Psoas muscle (tissue), 8 donors: ENCODE data around the gene TKTL1. TPM values are rescaled to one million over a fixed set of nuclear protein-coding genes. Genes with fewer than 3 reads are reported as not detected.
"Not testable (repeated sequence)": the region's sequence is repeated elsewhere in the genome, so short reads cannot be mapped to it uniquely, and the experiment has no call there.

Experiments
- ATAC-seq, 4 donors: fragments of 200-7000 bp; cut with Tn5 transposase; one replicate each; pipeline ENCODE4 v1.9.1; 2020; ENCODE audit warnings: moderate library complexity in 3 of 4, mild to moderate bottlenecking in 2 of 4
- DNase-seq, 2 donors: peaks; one replicate each; pipeline ENCODE4 v3.0.0-alpha.2; 2020
- H3K27ac ChIP-seq: fragments of 200-600 bp; one replicate; pipeline ENCODE4 v1.8.0; 2022
- H3K27me3 ChIP-seq, 3 donors: fragments of 200-600 bp in 1 of 3; one replicate each; pipeline versions ENCODE4 v1.6.1 to v1.8.0; 2013 to 2022; ENCODE audit warnings: low read length in 2 of 3, mild to moderate bottlenecking in 2 of 3, moderate library complexity in 1 of 3; ENCODE audit not compliant: insufficient read depth in 3 of 3
- H3K36me3 ChIP-seq, 2 donors: fragments of 200-600 bp in 1 of 2; one replicate each; pipeline versions ENCODE4 v1.6.1 to v1.8.0; 2013 to 2022; ENCODE audit warnings: low read depth in 1 of 2, mild to moderate bottlenecking in 1 of 2, moderate library complexity in 1 of 2; ENCODE audit not compliant: insufficient read depth in 1 of 2
- H3K4me1 ChIP-seq: fragments of 200-600 bp; one replicate; pipeline ENCODE4 v1.8.0; 2022
- H3K4me3 ChIP-seq: fragments of 200-600 bp; one replicate; pipeline ENCODE4 v1.8.0; 2022; ENCODE audit warnings: mild to moderate bottlenecking
- H3K9me3 ChIP-seq: fragments of 200-600 bp; one replicate; pipeline ENCODE4 v1.8.0; 2022
- WGBS, 3 donors: extraction: QIAGEN DNeasy Blood & Tissue Kit; methylation state at CpG; one replicate each; pipeline versions ENCODE4 v1.1.6 to v1.1.7; 2013; 5-methylcytosine and 5-hydroxymethylcytosine counted together
- intact Hi-C, 2 donors: fragments of 100-400 bp; cut with DNase I; formaldehyde crosslinking; loops; one replicate each; pipeline versions ENCODE4 v1.11.0 to v1.14.2; 2022
- polyA plus RNA-seq, 3 donors: library from polyadenylated mRNA; stranded (reverse); fragments of 200-250 nt; gene quantifications; one replicate each; pipeline ENCODE4 v1.2.3, GENCODE V29; 2013
- total RNA-seq, 4 donors: library from RNA; stranded (reverse); fragmentation: NEBNext Ultra II Directional in 2 of 4; extraction: Animal tissue kit (Norgen Biotek cat#: 25700) in 2 of 4; gene quantifications; one replicate each; pipeline versions ENCODE4 v1.2.1 to v1.2.4, GENCODE V29; 2021 to 2023
- TF ChIP-seq, protein P1 (sequence below): fragments of 200-600 bp; IDR thresholded peaks from one replicate; pipeline ENCODE4 v1.8.0; 2022; ENCODE audit warnings: antibody characterized with exemption
- donor health status: healthy with polysubstance abuse.
- donor health status: DM: no; HTN: no; CAD: no; lungs with moderate emphysema.
- donor health status: Bipolar disorder and iron deficiency.
- donor health status: healthy.
- donor health status: DM: yes; HTN: yes; CAD: no.
- donor health status: DM: no; HTN: no; CAD: no.
- donor health status: DM: no; HTN: no; CAD: no.
- donor health status: DM: yes; HTN: yes; CAD: no.

TKTL1 gene
- total and polyA plus RNA-seq, 7 donors, result 0.19 to 0.52 (median 0.28) TPM; not detected in 1

DNA sequence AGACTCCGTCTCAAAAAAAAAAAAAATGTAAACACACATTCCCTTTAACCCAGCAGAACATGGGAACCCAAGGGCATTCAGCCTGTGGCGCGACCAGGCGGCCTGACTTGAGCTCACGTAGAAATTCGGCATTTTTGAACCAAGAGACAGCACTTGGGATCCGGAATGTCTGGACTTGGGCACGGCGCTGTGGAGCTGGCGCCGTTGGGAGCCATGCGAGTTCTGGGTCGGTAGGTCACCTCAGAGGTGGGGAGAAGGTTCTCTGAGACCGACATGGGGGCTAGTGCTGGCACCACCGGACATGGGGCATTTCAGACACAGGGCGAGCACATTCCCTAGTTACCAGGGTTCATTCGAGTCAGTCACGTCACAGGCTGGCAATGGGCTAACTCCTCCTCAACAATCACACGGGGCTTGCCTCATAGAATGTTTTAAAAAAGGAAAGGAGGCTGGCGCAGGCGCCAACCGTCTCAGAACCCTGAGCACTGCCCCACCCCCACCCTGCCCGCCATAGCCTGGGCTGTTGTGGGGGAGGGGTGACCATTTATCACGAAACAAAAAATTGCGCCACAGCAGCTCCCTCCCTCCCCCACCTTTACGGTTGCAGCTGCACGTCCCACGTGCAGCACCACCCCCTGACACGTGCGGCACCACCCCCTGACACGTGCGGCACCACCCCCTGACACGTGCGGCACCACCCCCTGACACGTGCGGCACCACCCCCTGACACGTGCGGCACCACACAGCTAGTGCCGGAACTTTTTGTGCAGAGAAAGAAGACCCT, 612 bp upstream of the TKTL1 start, which contains the start of gene TEX28:
Gene TEX28, minus strand, starts transcription at position 334 of the 784 bp plus-strand sequence. CDS start 3,007 bp downstream, outside the sequence.
- no peaks in the 10 kb centered on the region for H3K4me1 ChIP-seq
- no peak for ATAC-seq
- H3K36me3 ChIP-seq, result no peaks in the 10 kb centered on the region
- TF ChIP-seq, protein P1, sequence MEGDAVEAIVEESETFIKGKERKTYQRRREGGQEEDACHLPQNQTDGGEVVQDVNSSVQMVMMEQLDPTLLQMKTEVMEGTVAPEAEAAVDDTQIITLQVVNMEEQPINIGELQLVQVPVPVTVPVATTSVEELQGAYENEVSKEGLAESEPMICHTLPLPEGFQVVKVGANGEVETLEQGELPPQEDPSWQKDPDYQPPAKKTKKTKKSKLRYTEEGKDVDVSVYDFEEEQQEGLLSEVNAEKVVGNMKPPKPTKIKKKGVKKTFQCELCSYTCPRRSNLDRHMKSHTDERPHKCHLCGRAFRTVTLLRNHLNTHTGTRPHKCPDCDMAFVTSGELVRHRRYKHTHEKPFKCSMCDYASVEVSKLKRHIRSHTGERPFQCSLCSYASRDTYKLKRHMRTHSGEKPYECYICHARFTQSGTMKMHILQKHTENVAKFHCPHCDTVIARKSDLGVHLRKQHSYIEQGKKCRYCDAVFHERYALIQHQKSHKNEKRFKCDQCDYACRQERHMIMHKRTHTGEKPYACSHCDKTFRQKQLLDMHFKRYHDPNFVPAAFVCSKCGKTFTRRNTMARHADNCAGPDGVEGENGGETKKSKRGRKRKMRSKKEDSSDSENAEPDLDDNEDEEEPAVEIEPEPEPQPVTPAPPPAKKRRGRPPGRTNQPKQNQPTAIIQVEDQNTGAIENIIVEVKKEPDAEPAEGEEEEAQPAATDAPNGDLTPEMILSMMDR, result no peak
- no peaks in the 10 kb centered on the region for H3K27me3 ChIP-seq
- intact Hi-C loops, result no loop called here
- no peak within 1 kb of the TSS for H3K27ac ChIP-seq
- 88 to 91% (median 90%) methylated on average over 34 to 39 of the region's 39 CpGs for WGBS, 3 donors
- H3K4me3 ChIP-seq, result no peak within 1 kb of the TSS
- no peak for DNase-seq
- H3K9me3 ChIP-seq, result no peaks in the 10 kb centered on the region

DNA sequence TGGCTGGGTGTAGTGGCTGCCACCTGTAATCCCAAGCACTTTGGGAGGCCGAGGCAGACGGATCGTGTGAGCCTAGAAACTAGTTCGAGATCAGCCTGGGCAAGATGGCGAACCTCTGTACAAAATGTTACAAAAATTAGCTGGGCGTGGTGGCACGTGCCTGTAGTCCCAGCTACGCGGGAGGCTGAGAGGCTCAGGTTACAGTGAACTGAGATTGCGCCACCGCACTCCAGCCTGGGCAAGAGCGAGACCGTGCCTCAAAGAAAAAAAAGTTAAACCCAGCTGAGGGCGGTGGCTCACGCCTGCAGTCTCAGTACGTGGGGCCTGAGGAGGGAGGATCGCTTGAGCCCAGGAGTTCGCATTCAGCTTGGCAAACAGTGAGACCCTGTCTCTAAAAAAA, 1.1 kb downstream of the TKTL1 start:
- Histone ChIP-seq H3K9me3 (no peaks in the 10 kb centered on the region), H3K27ac (no peak overlapping the region), H3K4me1 (no peaks in the 10 kb centered on the region), H3K36me3 (no peaks in the 10 kb centered on the region), H3K4me3 (no peak overlapping the region), H3K27me3 (no peaks in the 10 kb centered on the region)
- intact Hi-C loops, result no loop called here
- DNase-seq, result no peak
- no peak for ATAC-seq
- 85 to 93% (median 88%) methylated on average over 17 to 18 of the region's 18 CpGs for WGBS, 3 donors
- TF ChIP-seq, protein P1, result no peak

DNA sequence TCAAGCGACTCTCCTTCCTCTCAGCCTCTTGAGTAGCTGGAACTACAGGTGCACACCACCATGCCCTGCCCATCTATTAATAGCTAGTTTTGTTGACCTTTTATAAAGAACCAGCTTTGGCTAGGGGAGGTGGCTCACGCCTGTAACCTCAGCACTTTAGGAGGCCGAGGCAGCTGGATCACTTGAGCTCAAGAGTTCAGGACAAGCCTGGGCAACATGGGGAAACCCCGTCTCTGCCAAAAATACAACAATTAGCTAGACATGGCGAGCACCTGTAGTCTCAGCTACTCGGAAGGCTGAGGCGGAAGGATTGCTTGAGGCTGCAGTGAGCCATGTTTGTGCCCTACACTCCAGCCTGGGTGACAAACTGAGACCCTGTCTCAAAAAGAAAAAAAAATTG, 2.7 kb downstream of the TKTL1 start:
- TF ChIP-seq, protein P1, result no peak
- DNase-seq (no peak), ATAC-seq (no peak)
- H3K9me3 ChIP-seq, result no peaks in the 10 kb centered on the region
- no peak overlapping the region for H3K4me3 ChIP-seq
- no peaks in the 10 kb centered on the region for H3K27me3 ChIP-seq
- no peaks in the 10 kb centered on the region for H3K4me1 ChIP-seq
- intact Hi-C loops, result no loop called here
- 70 to 75% (median 73%) methylated on average over 7 of the region's 7 CpGs for WGBS, 3 donors
- no peak overlapping the region for H3K27ac ChIP-seq
- H3K36me3 ChIP-seq, result no peaks in the 10 kb centered on the region

DNA sequence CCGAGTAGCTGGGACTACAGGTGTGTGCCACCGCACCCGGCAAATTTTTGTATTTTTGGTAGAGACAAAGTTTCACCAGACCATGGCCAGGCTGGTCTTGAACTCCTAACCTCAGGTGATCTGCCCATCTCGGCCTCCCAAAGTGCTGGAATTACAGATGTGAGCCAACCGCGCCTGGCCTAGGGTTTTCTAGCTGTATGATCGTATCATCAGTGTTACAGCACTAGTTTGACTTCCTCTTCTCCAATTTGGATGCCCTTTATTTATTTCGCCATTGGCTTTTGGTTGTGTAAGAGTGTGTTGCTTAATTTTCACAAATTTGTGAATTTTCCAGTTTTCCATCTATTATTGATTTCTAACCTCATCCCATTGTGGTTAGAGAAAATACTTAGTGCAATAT, 5.2 kb downstream of the TKTL1 start:
- intact Hi-C loops, result no loop called here
- H3K36me3 ChIP-seq, result no peaks in the 10 kb centered on the region
- peaks cover 0 to 5% (median 0%) of the 10 kb centered on the region in 3 donors for H3K27me3 ChIP-seq
- H3K27ac ChIP-seq, result no peak overlapping the region
- no peak for ATAC-seq
- DNase-seq, result no peak
- TF ChIP-seq, protein P1, result no peak
- H3K4me1 ChIP-seq, result no peaks in the 10 kb centered on the region
- 91 to 93% (median 92%) methylated on average over 8 of the region's 8 CpGs for WGBS, 3 donors
- H3K9me3 ChIP-seq, result no peaks in the 10 kb centered on the region
- no peak overlapping the region for H3K4me3 ChIP-seq

DNA sequence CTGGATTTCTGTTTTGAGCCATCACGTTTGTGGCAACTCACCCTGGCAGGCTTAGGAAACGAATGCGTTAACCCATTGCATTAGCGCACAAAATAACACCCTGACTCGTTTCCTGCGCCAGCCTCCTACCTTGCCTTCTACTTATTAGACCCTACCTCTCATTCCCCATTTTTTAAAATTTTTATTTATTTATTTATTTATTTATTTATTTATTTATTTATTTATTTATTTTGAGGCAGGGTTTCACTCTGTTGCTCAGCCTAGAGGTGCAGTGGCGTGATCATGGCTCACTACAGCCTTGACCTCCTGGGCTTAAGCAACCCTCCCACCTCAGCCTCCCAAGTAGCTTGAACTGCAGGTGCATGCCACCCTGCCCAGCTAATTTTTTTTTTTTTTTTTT, 7.4 kb downstream of the TKTL1 start:
- DNase-seq, ATAC-seq, H3K36me3 ChIP-seq, intact Hi-C loops, H3K9me3 ChIP-seq, H3K4me1 ChIP-seq, H3K27ac ChIP-seq, H3K4me3 ChIP-seq, H3K27me3 ChIP-seq: not testable (repeated sequence)
- 81 to 87% (median 85%) methylated on average over 7 of the region's 7 CpGs for WGBS, 3 donors
